ENCODE results near the gene PUSL1. TPM values are rescaled to one million over a fixed set of nuclear protein-coding genes. Genes with fewer than 3 reads are reported as not detected.

The PUSL1 gene
- total RNA-seq, 6 experiments from 2014 or later, result 5.6 to 21.6 (median 8.4) TPM

DNA sequence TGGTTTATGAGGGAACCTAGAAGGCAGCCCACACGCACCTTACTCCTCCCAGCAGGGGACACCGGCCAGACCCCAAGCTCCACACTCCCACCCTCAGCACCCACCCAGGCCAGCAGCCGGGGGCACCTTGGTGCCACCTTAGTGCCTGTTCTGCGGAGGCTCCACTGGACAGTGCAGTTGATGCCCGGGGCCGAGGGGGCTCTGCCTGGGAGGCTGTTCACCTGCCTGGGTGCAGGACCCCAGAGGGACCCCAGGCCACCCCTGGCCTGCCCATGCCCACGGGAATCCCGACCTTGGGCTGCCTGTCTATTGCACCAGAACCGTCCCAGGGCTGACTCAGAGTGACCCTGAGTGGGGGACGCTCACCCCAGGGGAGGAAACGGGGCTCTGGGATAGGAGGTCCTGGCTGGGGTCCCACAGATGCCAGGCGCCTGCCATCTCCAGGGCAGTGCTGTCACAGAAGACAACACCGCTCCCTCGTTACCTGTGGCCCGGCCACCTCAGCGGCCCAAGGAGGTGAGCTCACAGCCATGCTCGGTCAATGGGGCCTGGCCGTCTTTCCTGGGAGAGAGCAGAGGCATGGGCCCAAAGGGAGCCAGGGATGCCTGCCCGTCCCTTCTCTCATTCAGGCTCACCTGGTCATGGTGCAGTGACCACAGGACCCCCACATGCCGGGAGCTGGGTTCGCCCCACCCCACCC lies 27.5 kb upstream of the PUSL1 start:
- TF ChIP-seq CTCF (IDR thresholded peaks at IDR 0.05), result no peak
- no peak for TF ChIP-seq POLR2A (IDR thresholded peaks at IDR 0.05)
- Histone ChIP-seq H3K9me3 (no peaks in the 10 kb centered on the region), H3K4me1 (peaks cover 0 to 15% (median 6%) of the 10 kb centered on the region in 4 donors), H3K36me3 (no peaks in the 10 kb centered on the region), H3K27ac (peak overlapping the region in 1 of 3 donors; percentile 64), H3K4me3 (peak overlapping the region in 1 of 3 donors; percentile 19), H3K27me3 (no peaks in the 10 kb centered on the region)
- peak in 1 of 3 donors; percentile 45 for DNase-seq
- intact Hi-C loops (cut with DNase I), result no loop called here
- ATAC-seq, result peak in 2 of 4 donors; percentile 8 to 25
- 84% methylated on average over 5 of the region's 21 CpGs for WGBS (ENCODE audit: insufficient coverage, low coverage, low lambda C conversion rate, missing lambda C conversion rate)

DNA sequence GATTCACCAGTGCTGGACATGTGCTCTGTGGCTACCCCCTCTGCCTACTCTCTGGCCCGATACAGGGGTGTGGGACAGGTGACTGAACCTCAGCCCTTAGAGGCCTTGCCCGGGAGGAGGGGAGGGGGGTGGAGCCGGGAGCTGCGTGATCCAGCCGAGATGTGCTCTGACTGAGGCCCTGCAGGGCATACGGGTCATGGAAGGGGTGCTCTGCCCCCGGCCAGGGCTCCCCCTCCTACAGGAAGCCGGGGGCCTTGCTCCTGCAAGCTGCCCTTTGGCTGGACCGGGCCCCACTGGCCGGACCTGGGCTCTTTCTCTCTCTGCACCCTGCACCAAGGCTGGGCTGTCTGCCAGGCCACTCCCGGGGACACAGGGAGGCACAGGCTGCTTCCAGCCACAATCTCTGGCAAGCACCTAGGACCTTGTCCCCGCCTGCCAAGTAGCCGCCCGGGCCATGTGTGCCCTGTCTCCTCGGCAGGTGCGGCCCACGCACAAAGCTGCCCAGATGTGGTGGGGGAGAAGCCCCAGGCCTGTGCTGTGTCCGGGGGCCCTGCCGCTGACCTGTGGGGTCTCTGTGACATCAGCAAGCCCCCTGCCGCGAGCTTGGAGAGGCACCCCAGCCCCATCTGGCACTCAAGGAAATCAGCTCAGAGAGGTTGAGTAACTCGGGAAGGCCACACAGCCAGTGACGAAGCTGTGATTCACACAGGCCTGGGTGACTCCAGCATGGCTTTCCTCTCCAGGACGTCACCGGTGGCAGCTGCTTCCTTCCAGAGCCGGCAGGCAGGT lies 26.7 kb upstream of the PUSL1 start:
- peak overlapping the region in 1 of 3 donors; percentile 19 for H3K4me3 ChIP-seq
- peak overlapping the region in 2 of 3 donors; percentile 30 to 64 for H3K27ac ChIP-seq
- peaks cover 0 to 15% (median 6%) of the 10 kb centered on the region in 4 donors for H3K4me1 ChIP-seq
- intact Hi-C loops (cut with DNase I), result no loop called here
- WGBS (ENCODE audit: insufficient coverage, low coverage, low lambda C conversion rate, missing lambda C conversion rate), result no CpG with 5 or more reads among the region's 26 CpGs
- no peak for TF ChIP-seq CTCF (IDR thresholded peaks at IDR 0.05)
- TF ChIP-seq POLR2A (IDR thresholded peaks at IDR 0.05), result no peak
- peak; percentile 93 to 99 (median 97) for DNase-seq
- peak; percentile 92 to 96 (median 94) for ATAC-seq
- H3K27me3 ChIP-seq, result no peaks in the 10 kb centered on the region
- no peaks in the 10 kb centered on the region for H3K9me3 ChIP-seq
- no peaks in the 10 kb centered on the region for H3K36me3 ChIP-seq

DNA sequence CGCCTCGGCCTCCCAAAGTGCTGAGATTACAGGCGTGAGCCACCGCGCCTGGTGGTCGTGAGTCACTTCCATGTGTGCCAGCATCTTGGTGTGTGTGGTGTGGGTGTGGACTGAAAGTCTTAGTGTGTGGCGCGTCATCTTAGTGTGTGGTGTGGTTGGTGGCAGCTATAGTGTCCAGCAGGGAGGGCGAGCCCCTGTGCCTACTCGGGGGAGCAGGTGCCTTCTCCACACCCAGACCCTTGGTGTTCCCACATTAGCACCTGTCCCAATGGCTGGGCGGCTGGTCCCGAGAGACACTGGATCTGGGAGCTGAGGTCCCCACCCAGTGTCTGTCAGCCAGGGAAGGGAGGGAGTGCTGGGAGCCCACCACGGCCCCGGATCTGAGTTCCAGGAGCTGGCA lies 25.4 kb upstream of the PUSL1 start:
- H3K36me3 ChIP-seq, result no peaks in the 10 kb centered on the region
- intact Hi-C loops (cut with DNase I), result no loop called here
- H3K9me3 ChIP-seq, result no peaks in the 10 kb centered on the region
- H3K4me3 ChIP-seq, result no peak overlapping the region
- TF ChIP-seq CTCF (IDR thresholded peaks at IDR 0.05), result no peak
- TF ChIP-seq POLR2A (IDR thresholded peaks at IDR 0.05), result no peak
- H3K27ac ChIP-seq, result no peak overlapping the region
- H3K27me3 ChIP-seq, result no peaks in the 10 kb centered on the region
- DNase-seq (no peak), ATAC-seq (no peak)
- H3K4me1 ChIP-seq, result peaks cover 0 to 15% (median 6%) of the 10 kb centered on the region in 4 donors
- 81% methylated on average over 6 of the region's 14 CpGs for WGBS (ENCODE audit: insufficient coverage, low coverage, low lambda C conversion rate, missing lambda C conversion rate)

- TF ChIP-seq POLR2A (IDR thresholded peaks at IDR 0.05) (no peak), CTCF (IDR thresholded peaks at IDR 0.05) (no peak)
- H3K9me3 ChIP-seq, result no peaks in the 10 kb centered on the region
- H3K4me3 ChIP-seq, result no peak overlapping the region
- ATAC-seq, result no peak
- peaks cover 0 to 15% (median 6%) of the 10 kb centered on the region in 4 donors for H3K4me1 ChIP-seq
- H3K27ac ChIP-seq, result no peak overlapping the region
- 3% methylated on average over 5 of the region's 9 CpGs for WGBS (ENCODE audit: insufficient coverage, low coverage, low lambda C conversion rate, missing lambda C conversion rate)
- no peaks in the 10 kb centered on the region for H3K27me3 ChIP-seq
- DNase-seq, result no peak
- no peaks in the 10 kb centered on the region for H3K36me3 ChIP-seq
- intact Hi-C loops (cut with DNase I), result no loop called here
Measured at GRCh38 chr1:1283821-1284220, 24.6 kb upstream of the PUSL1 start.

Data from right lobe of liver (tissue), 6 donors.